ENCODE results near the gene FAM107A. TPM values are rescaled to one million over a fixed set of nuclear protein-coding genes. Genes with fewer than 3 reads are reported as not detected.

FAM107A gene
- polyA plus RNA-seq, 4 donors: 1.0 to 40.7 (median 2.8) TPM

- Histone ChIP-seq H3K9me3 (ENCODE audit: control insufficient read depth in 2 of 2, insufficient read depth in 1 of 2, low read depth in 1 of 2, low read length in 1 of 2) (no peaks in the 10 kb centered on the region), H3K36me3 (ENCODE audit: control insufficient read depth in 3 of 3, insufficient read depth in 2 of 3, low read depth in 1 of 3, low read length in 3 of 3) (no peaks in the 10 kb centered on the region), H3K4me1 (ENCODE audit: control insufficient read depth in 3 of 3, insufficient read depth in 2 of 3, low read depth in 1 of 3, low read length in 2 of 3) (peaks cover 2 to 8% (median 3%) of the 10 kb centered on the region in 3 donors), H3K27ac (ENCODE audit: low read depth in 1 of 3, low read length in 2 of 3) (no peak overlapping the region), H3K27me3 (ENCODE audit: control insufficient read depth in 3 of 3, insufficient read depth in 3 of 3, low read length in 3 of 3) (peaks cover 3 to 41% (median 13%) of the 10 kb centered on the region in 3 donors), H3K4me3 (ENCODE audit: low read depth in 1 of 3, low read length in 3 of 3) (no peak overlapping the region)
- DNase-seq (no peak), FAIRE-seq (no peak)
- WGBS, 3 donors: 47 to 64% (median 56%) methylated on average over 8 of the region's 8 CpGs
These were observed 8.8 kb upstream of the FAM107A start for GRCh38 chr3:58585994-58586393.

GRCh38 chr3:58585005-58585786, 8.0 kb upstream of the FAM107A start:
- peaks cover 2 to 8% (median 3%) of the 10 kb centered on the region in 3 donors for H3K4me1 ChIP-seq (ENCODE audit: control insufficient read depth in 3 of 3, insufficient read depth in 2 of 3, low read depth in 1 of 3, low read length in 2 of 3)
- 4 to 6% (median 6%) methylated on average over 46 of the region's 46 CpGs for WGBS, 3 donors
- peak; percentile 58 to 78 for DNase-seq
- FAIRE-seq: no peak
- no peaks in the 10 kb centered on the region for H3K36me3 ChIP-seq (ENCODE audit: control insufficient read depth in 3 of 3, insufficient read depth in 2 of 3, low read depth in 1 of 3, low read length in 3 of 3)
- H3K27ac ChIP-seq (ENCODE audit: low read depth in 1 of 3, low read length in 2 of 3): peak overlapping the region in 2 of 3 donors; percentile 17 to 90
- H3K9me3 ChIP-seq (ENCODE audit: control insufficient read depth in 2 of 2, insufficient read depth in 1 of 2, low read depth in 1 of 2, low read length in 1 of 2): no peaks in the 10 kb centered on the region
- H3K27me3 ChIP-seq (ENCODE audit: control insufficient read depth in 3 of 3, insufficient read depth in 3 of 3, low read length in 3 of 3): peaks cover 3 to 41% (median 13%) of the 10 kb centered on the region in 3 donors
- H3K4me3 ChIP-seq (ENCODE audit: low read depth in 1 of 3, low read length in 3 of 3): peak overlapping the region; percentile 38 to 57 (median 54)

GRCh38 chr3:58584690-58585004, 7.5 kb upstream of the FAM107A start:
- WGBS, 3 donors: 25 to 36% (median 31%) methylated on average over 10 of the region's 10 CpGs
- no peaks in the 10 kb centered on the region for H3K9me3 ChIP-seq (ENCODE audit: control insufficient read depth in 2 of 2, insufficient read depth in 1 of 2, low read depth in 1 of 2, low read length in 1 of 2)
- peaks cover 3 to 41% (median 13%) of the 10 kb centered on the region in 3 donors for H3K27me3 ChIP-seq (ENCODE audit: control insufficient read depth in 3 of 3, insufficient read depth in 3 of 3, low read length in 3 of 3)
- peak overlapping the region in 2 of 3 donors; percentile 17 to 90 for H3K27ac ChIP-seq (ENCODE audit: low read depth in 1 of 3, low read length in 2 of 3)
- no peaks in the 10 kb centered on the region for H3K36me3 ChIP-seq (ENCODE audit: control insufficient read depth in 3 of 3, insufficient read depth in 2 of 3, low read depth in 1 of 3, low read length in 3 of 3)
- peak overlapping the region; percentile 38 to 57 (median 54) for H3K4me3 ChIP-seq (ENCODE audit: low read depth in 1 of 3, low read length in 3 of 3)
- DNase-seq: no peak
- FAIRE-seq: no peak
- peaks cover 2 to 8% (median 3%) of the 10 kb centered on the region in 3 donors for H3K4me1 ChIP-seq (ENCODE audit: control insufficient read depth in 3 of 3, insufficient read depth in 2 of 3, low read depth in 1 of 3, low read length in 2 of 3)

GRCh38 chr3:58581328-58582091, 4.3 kb upstream of the FAM107A start:
- no peak for FAIRE-seq
- Histone ChIP-seq H3K9me3 (ENCODE audit: control insufficient read depth in 2 of 2, insufficient read depth in 1 of 2, low read depth in 1 of 2, low read length in 1 of 2) (no peaks in the 10 kb centered on the region), H3K27ac (ENCODE audit: low read depth in 1 of 3, low read length in 2 of 3) (no peak overlapping the region), H3K36me3 (ENCODE audit: control insufficient read depth in 3 of 3, insufficient read depth in 2 of 3, low read depth in 1 of 3, low read length in 3 of 3) (no peaks in the 10 kb centered on the region), H3K4me1 (ENCODE audit: control insufficient read depth in 3 of 3, insufficient read depth in 2 of 3, low read depth in 1 of 3, low read length in 2 of 3) (peaks cover 2 to 8% (median 3%) of the 10 kb centered on the region in 3 donors), H3K27me3 (ENCODE audit: control insufficient read depth in 3 of 3, insufficient read depth in 3 of 3, low read length in 3 of 3) (peaks cover 0 to 28% (median 1%) of the 10 kb centered on the region in 3 donors), H3K4me3 (ENCODE audit: low read depth in 1 of 3, low read length in 3 of 3) (no peak overlapping the region)
- no peak for DNase-seq
- 65 to 68% (median 68%) methylated on average over 11 of the region's 11 CpGs for WGBS, 3 donors

- WGBS, 3 donors: 72 to 79% (median 76%) methylated on average over 4 of the region's 4 CpGs
- no peaks in the 10 kb centered on the region for H3K36me3 ChIP-seq (ENCODE audit: control insufficient read depth in 3 of 3, insufficient read depth in 2 of 3, low read depth in 1 of 3, low read length in 3 of 3)
- H3K9me3 ChIP-seq (ENCODE audit: control insufficient read depth in 2 of 2, insufficient read depth in 1 of 2, low read depth in 1 of 2, low read length in 1 of 2): no peaks in the 10 kb centered on the region
- H3K4me3 ChIP-seq (ENCODE audit: low read depth in 1 of 3, low read length in 3 of 3): no peak overlapping the region
- H3K27me3 ChIP-seq (ENCODE audit: control insufficient read depth in 3 of 3, insufficient read depth in 3 of 3, low read length in 3 of 3): peaks cover 0 to 21% (median 0%) of the 10 kb centered on the region in 3 donors
- DNase-seq: no peak
- no peak for FAIRE-seq
- peaks cover 2 to 7% (median 3%) of the 10 kb centered on the region in 3 donors for H3K4me1 ChIP-seq (ENCODE audit: control insufficient read depth in 3 of 3, insufficient read depth in 2 of 3, low read depth in 1 of 3, low read length in 2 of 3)
- H3K27ac ChIP-seq (ENCODE audit: low read depth in 1 of 3, low read length in 2 of 3): no peak overlapping the region
These were observed 3.7 kb upstream of the FAM107A start for GRCh38 chr3:58580826-58581327.

- WGBS, 3 donors: 93 to 97% (median 93%) methylated on average over 5 of the region's 5 CpGs
- no peak for FAIRE-seq
These were observed 1.7 kb upstream of the FAM107A start for GRCh38 chr3:58578873-58579272.

GRCh38 chr3:58576716-58577115, 475 bp downstream of the FAM107A start:
- no peak for DNase-seq
- Histone ChIP-seq H3K27me3 (ENCODE audit: control insufficient read depth in 3 of 3, insufficient read depth in 3 of 3, low read length in 3 of 3) (peaks cover 0 to 5% (median 0%) of the 10 kb centered on the region in 3 donors), H3K4me3 (ENCODE audit: low read depth in 1 of 3, low read length in 3 of 3) (no peak overlapping the region), H3K27ac (ENCODE audit: low read depth in 1 of 3, low read length in 2 of 3) (peak overlapping the region in 1 of 3 donors; percentile 84), H3K4me1 (ENCODE audit: control insufficient read depth in 3 of 3, insufficient read depth in 2 of 3, low read depth in 1 of 3, low read length in 2 of 3) (no peaks in the 10 kb centered on the region), H3K36me3 (ENCODE audit: control insufficient read depth in 3 of 3, insufficient read depth in 2 of 3, low read depth in 1 of 3, low read length in 3 of 3) (no peaks in the 10 kb centered on the region), H3K9me3 (ENCODE audit: control insufficient read depth in 2 of 2, insufficient read depth in 1 of 2, low read depth in 1 of 2, low read length in 1 of 2) (peaks cover 0 to 4% of the 10 kb centered on the region in 2 donors)
- no peak for FAIRE-seq
- 59 to 75% (median 64%) methylated on average over 6 of the region's 6 CpGs for WGBS, 3 donors

More at GRCh38 chr3:58578873-58579272, 1.7 kb upstream of the FAM107A start:
- Histone ChIP-seq H3K4me1 (ENCODE audit: control insufficient read depth in 3 of 3, insufficient read depth in 2 of 3, low read depth in 1 of 3, low read length in 2 of 3) (no peaks in the 10 kb centered on the region), H3K27me3 (ENCODE audit: control insufficient read depth in 3 of 3, insufficient read depth in 3 of 3, low read length in 3 of 3) (peaks cover 0 to 5% (median 0%) of the 10 kb centered on the region in 3 donors), H3K27ac (ENCODE audit: low read depth in 1 of 3, low read length in 2 of 3) (no peak overlapping the region), H3K9me3 (ENCODE audit: control insufficient read depth in 2 of 2, insufficient read depth in 1 of 2, low read depth in 1 of 2, low read length in 1 of 2) (no peaks in the 10 kb centered on the region), H3K4me3 (ENCODE audit: low read depth in 1 of 3, low read length in 3 of 3) (no peak overlapping the region), H3K36me3 (ENCODE audit: control insufficient read depth in 3 of 3, insufficient read depth in 2 of 3, low read depth in 1 of 3, low read length in 3 of 3) (no peaks in the 10 kb centered on the region)
- DNase-seq: no peak

- Histone ChIP-seq H3K9me3 (ENCODE audit: control insufficient read depth in 2 of 2, insufficient read depth in 1 of 2, low read depth in 1 of 2, low read length in 1 of 2) (peaks cover 0 to 7% of the 10 kb centered on the region in 2 donors), H3K27me3 (ENCODE audit: control insufficient read depth in 3 of 3, insufficient read depth in 3 of 3, low read length in 3 of 3) (peaks cover 0 to 5% (median 0%) of the 10 kb centered on the region in 3 donors), H3K27ac (ENCODE audit: low read depth in 1 of 3, low read length in 2 of 3) (peak overlapping the region in 1 of 3 donors; percentile 84), H3K4me3 (ENCODE audit: low read depth in 1 of 3, low read length in 3 of 3) (no peak overlapping the region), H3K4me1 (ENCODE audit: control insufficient read depth in 3 of 3, insufficient read depth in 2 of 3, low read depth in 1 of 3, low read length in 2 of 3) (no peaks in the 10 kb centered on the region), H3K36me3 (ENCODE audit: control insufficient read depth in 3 of 3, insufficient read depth in 2 of 3, low read depth in 1 of 3, low read length in 3 of 3) (no peaks in the 10 kb centered on the region)
- 39 to 64% (median 58%) methylated on average over 8 of the region's 8 CpGs for WGBS, 3 donors
- FAIRE-seq: no peak
- DNase-seq: no peak
These were observed 1.1 kb downstream of the FAM107A start for GRCh38 chr3:58575971-58576652.
